Stimulated activated CD4-positive, alpha-beta T cell treated with anti-CD3 and anti-CD28 coated beads, TNF-alpha, amount 100 ng/mL, for 48 hours (primary cell): ENCODE results near the gene NXPE1.

ENCODE experiments used
- DNase-seq, 3 donors: peaks; one replicate each; pipeline ENCODE4 v3.0.0-alpha.2; 2020; ENCODE audit warnings: low read depth in 3 of 3

NXPE1 gene

DNA sequence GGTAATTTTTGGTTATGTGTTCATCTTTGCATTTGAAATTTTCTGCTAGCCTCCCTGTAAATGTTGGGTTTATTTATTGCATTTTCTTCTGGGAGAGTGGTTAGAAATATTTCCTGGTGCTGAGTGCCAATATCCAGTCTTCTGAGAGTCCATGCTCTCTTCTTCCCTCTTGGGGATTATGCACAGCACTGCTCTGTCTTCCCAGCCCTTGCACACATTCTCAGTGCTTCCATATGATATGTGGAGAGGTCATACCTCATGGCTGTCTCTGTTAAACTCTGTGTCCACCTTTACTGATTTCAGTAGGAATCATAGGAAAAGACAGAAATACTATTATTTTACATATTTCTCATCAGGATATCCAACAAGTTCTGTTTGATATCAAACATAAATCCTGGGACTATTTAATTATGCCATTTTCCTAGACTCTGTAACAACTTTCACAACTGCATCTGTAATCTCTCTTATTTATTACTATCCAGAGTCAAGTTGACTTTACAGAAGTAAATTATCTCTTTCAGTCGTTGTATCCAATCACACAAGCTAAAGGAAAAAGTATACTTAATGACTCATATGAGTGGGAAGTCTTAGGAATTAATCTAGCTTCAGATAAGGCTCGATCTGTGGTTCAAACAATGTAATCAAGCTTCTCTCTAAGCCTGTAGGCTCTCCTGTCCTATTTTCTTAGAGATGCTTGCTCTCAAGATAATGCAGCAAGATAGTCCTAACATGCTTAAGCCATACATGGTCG, 2.7 kb upstream of the NXPE1 start:
- DNase-seq, result no peak

DNA sequence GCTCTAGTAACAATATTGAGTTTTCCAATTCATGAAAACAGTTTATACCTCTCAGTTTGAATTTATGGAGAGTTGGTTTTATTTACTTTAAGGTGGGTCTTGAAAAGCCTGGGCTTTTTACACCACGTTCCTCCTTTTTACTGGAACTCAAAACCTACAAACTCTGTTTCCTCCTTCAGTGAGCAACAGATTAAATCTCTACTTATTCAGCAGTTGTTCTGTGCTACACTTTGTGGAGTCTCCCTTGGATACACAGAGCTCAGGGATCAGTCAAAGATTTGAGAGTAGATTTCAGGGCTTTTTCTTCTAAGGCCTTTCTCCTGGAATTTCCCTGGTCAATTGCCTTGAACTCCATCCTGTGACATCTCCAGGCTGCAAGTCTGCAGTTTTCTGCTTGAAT, 3.5 kb downstream of the NXPE1 start:
- no peak for DNase-seq

GRCh38 chr11:114553642-114554041, 6.0 kb downstream of the NXPE1 start:
- no peak for DNase-seq

- no peak for DNase-seq
Observed at GRCh38 chr11:114551060-114551459, 8.6 kb downstream of the NXPE1 start.

DNA sequence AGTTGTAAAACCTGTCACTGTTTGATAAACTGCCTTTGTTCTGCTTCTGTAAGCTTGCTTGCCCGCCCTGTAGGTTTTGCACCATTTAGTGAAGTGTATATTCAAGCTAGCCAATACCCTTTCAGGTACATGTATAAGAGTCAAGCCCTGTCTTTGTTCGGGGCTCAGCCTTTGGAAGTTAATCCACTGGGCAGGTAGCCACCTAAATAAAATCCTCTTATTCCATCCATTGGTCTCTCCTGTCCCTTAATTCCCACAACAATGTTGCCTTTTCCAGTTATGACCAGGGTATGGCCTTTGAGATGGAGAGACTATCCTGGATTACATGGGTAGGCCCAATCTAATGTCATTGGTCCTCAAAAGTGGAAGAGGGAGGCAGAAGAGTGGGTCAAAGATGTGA, 34.0 kb downstream of the NXPE1 start:
- no peak for DNase-seq

DNA sequence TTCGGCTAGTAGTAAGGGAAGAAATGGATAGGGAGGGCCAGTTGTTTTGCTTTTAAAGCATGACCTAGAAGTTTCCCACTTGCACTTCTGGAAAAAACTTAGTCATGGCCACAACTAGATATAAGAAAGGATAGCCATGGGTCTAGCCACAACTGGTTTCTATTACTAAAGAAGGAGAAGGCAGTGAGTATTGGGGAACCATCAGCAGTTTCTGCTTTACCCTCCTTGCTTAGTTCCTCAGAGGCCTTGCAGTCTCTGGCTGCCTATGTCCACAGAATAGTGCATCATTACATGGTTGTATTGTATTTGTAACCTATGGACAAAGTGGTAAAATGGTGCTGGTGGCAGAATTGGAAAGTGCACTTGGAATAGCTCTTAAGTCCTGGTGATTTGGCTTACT, 35.6 kb downstream of the NXPE1 start:
- DNase-seq, result no peak

DNA sequence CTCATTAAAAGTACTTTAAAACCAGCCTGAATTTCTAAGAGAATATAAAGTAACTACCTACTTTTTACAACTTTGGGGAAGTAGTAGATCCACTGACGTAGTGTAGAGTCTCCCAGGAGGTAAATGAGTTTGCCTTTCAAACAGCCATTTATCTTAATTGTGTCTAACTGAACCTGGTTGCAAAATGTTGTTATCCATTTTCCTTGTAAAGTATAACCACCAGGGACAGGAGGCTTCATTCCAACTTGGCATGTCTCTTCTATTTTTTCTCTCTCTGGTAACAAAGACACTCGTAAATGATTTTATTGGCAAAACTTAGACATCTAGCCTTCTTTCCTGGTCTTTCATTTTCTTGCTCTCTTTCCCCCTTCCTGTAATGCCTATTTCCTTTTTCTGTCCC, 36.9 kb downstream of the NXPE1 start:
- no peak for DNase-seq

DNA sequence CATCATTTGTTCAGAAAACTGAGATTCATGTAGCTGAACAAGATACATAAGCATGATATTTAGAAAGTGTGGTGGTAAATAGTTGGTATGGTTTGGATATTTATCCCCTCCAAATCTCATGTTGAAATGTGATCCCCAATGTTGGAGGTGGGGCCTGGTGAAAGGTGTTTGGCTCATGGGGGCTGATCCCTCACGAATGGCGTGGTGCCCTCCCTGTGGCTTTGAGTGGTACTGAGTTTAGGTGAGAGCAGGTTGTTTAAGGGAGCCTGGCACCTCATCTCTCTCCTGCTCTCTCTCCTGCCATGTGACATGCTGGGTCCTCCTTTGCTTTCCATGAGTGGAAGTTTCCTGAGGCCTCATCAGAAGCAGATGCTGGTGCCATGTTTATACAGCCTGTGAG, 48.1 kb downstream of the NXPE1 start:
- no peak for DNase-seq

DNA sequence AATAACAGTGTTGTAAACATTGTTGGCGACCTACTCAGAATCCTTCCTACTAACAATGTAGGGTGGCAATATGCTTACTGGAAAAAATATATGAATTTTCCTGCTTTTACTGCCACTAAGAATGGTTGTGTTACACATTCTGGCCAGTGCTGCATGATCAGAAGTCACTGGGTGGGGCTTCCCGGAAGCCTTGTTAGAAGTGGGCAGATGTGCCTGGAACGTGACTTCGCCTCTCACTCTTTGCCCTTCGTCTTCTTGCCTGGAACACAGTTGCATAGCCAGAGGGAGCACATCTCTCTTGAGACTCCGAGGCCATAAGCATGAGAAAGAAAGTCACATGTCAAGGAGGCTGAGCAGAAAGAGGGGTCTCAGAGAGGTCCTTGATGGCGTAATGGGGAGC, 48.6 kb downstream of the NXPE1 start:
- DNase-seq, result no peak

GRCh38 chr11:114501901-114502300, 57.8 kb downstream of the NXPE1 start:
- DNase-seq, result no peak

DNA sequence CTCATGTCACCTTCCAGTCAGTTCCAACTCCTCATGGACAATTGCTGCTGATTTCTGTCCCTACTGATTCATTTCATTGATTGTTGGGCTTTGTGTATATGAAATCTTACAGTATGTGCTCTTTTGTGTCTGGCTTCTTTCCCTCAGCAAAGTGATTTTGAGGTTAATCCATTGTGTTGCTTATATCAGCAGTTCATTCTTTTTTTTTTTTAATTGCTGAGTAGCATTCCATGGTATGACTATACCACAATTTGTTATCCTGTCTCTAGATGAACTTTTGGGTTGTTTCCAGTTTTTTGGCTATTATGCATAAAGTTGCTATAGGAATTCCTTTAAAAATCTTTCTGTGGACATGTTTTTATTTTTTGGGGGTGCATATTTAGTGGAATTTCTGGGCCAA, 59.9 kb downstream of the NXPE1 start:
- DNase-seq, result no peak

GRCh38 chr11:114496915-114497314, 62.8 kb downstream of the NXPE1 start:
- no peak for DNase-seq

GRCh38 chr11:114483929-114484328, 75.8 kb downstream of the NXPE1 start:
- DNase-seq, result no peak

DNA sequence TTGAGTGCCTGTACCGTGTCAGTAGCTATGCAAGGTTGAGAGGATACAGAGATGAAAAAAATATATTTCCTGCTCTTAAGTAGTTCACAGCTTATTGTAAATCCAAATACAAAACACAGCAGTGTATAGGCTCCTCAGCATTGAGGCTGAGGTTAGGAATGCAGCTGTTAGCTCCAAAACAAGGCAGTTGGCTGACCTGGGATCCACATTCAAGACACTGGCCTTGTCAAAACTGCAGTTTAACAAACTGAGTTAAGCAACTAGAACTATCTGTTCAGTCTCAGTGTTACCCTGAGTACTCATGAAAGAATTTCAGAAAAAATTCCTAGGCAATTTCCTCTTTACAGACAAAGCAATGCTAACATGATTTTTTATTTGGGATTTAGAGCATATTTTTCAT, 77.6 kb downstream of the NXPE1 start:
- DNase-seq, result no peak

GRCh38 chr11:114479331-114479730, 80.3 kb downstream of the NXPE1 start:
- no peak for DNase-seq

DNA sequence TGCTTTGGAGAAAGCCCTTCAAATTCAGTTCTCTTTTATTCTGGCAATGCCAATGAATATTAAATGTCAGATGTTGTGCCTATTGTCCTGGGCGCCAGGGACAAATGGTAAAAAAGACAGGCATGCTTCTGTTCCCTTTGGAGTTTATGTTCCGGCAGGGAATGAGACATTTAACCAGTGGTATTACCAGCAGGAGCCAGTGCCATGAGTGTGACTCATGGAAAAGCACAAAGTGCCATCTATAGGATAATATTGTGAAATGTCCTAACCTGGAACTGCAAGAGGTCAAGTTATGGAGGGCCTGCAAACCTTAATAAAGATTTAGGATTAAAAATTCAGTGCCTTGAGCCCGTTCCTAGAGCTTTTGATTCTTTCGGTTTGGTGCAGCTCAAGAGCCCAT, 80.9 kb downstream of the NXPE1 start:
- DNase-seq, result no peak

GRCh38 chr11:114478001-114478410, 81.7 kb downstream of the NXPE1 start:
- DNase-seq, result no peak

- DNase-seq, result no peak
Observed at GRCh38 chr11:114472661-114473060, 87.0 kb downstream of the NXPE1 start.
